Measurements from ENCODE around the gene S100A8.

Gene S100A8

GRCh38 chr1:153392258-153392657 lies 1.4 kb upstream of the S100A8 start:
- peaks cover 27 to 41% of the 10 kb centered on the region in 2 donors for H3K27me3 Mint-ChIP-seq
- H3K36me3 Mint-ChIP-seq: no peaks in the 10 kb centered on the region
- H3K27ac Mint-ChIP-seq: no peak overlapping the region

GRCh38 chr1:153389973-153390879 lies 647 bp downstream of the S100A8 start:
- Mint-ChIP-seq H3K9me3 (no peaks in the 10 kb centered on the region), H3K27me3 (peaks cover 21 to 41% of the 10 kb centered on the region in 2 donors), H3K36me3 (no peaks in the 10 kb centered on the region), H3K4me1 (peaks cover 4 to 5% of the 10 kb centered on the region in 2 donors), H3K27ac (no peak overlapping the region), H3K4me3 (no peak overlapping the region)
- DNase-seq: no peak
- ATAC-seq (replicated peaks): no peak

More at GRCh38 chr1:153392258-153392657, 1.4 kb upstream of the S100A8 start:
- Mint-ChIP-seq H3K4me1 (peaks cover 0 to 1% of the 10 kb centered on the region in 2 donors), H3K4me3 (no peak overlapping the region), H3K9me3 (no peaks in the 10 kb centered on the region)
- ATAC-seq (replicated peaks) (no peak), DNase-seq (no peak)

GRCh38 chr1:153389401-153389800 lies 1.5 kb downstream of the S100A8 start:
- Mint-ChIP-seq H3K9me3 (no peaks in the 10 kb centered on the region), H3K4me3 (no peak overlapping the region), H3K36me3 (no peaks in the 10 kb centered on the region), H3K4me1 (peaks cover 3 to 5% of the 10 kb centered on the region in 2 donors), H3K27me3 (peaks cover 25 to 38% of the 10 kb centered on the region in 2 donors), H3K27ac (no peak overlapping the region)
- no peak for DNase-seq
- ATAC-seq (replicated peaks): no peak

- H3K27me3 Mint-ChIP-seq: peaks cover 16 to 32% of the 10 kb centered on the region in 2 donors
- H3K9me3 Mint-ChIP-seq: peaks cover 0 to under 1% of the 10 kb centered on the region in 2 donors
- no peak for DNase-seq
- peaks cover 3 to 5% of the 10 kb centered on the region in 2 donors for H3K4me1 Mint-ChIP-seq
- no peaks in the 10 kb centered on the region for H3K36me3 Mint-ChIP-seq
- no peak overlapping the region for H3K27ac Mint-ChIP-seq
- no peak for ATAC-seq (replicated peaks)
- no peak overlapping the region for H3K4me3 Mint-ChIP-seq
These were observed 3.1 kb downstream of the S100A8 start for GRCh38 chr1:153387785-153388184.

- no peak for DNase-seq
- H3K9me3 Mint-ChIP-seq: peaks cover 0 to 8% of the 10 kb centered on the region in 2 donors
These were observed 3.9 kb downstream of the S100A8 start for GRCh38 chr1:153387001-153387400.

GRCh38 chr1:153386500-153386901 lies 4.4 kb downstream of the S100A8 start:
- Mint-ChIP-seq H3K4me1 (peaks cover 3 to 5% of the 10 kb centered on the region in 2 donors), H3K27ac (no peak overlapping the region), H3K36me3 (peaks cover 0 to 2% of the 10 kb centered on the region in 2 donors), H3K4me3 (no peak overlapping the region), H3K27me3 (peaks cover 29 to 40% of the 10 kb centered on the region in 2 donors), H3K9me3 (peaks cover 3 to 13% of the 10 kb centered on the region in 2 donors)
- ATAC-seq (replicated peaks): peak in 1 of 2 donors; percentile 14
- no peak for DNase-seq

More at GRCh38 chr1:153387001-153387400, 3.9 kb downstream of the S100A8 start:
- Mint-ChIP-seq H3K27ac (no peak overlapping the region), H3K4me3 (no peak overlapping the region), H3K36me3 (no peaks in the 10 kb centered on the region), H3K27me3 (peaks cover 24 to 38% of the 10 kb centered on the region in 2 donors), H3K4me1 (peaks cover 3 to 5% of the 10 kb centered on the region in 2 donors)
- ATAC-seq (replicated peaks): no peak

GRCh38 chr1:153384958-153385580 lies 5.8 kb downstream of the S100A8 start:
- Mint-ChIP-seq H3K4me1 (peaks cover 3 to 5% of the 10 kb centered on the region in 2 donors), H3K4me3 (no peak overlapping the region), H3K27ac (no peak overlapping the region), H3K36me3 (peaks cover 0 to 2% of the 10 kb centered on the region in 2 donors), H3K27me3 (peaks cover 30 to 38% of the 10 kb centered on the region in 2 donors), H3K9me3 (peaks cover 7 to 18% of the 10 kb centered on the region in 2 donors)
- no peak for DNase-seq
- ATAC-seq (replicated peaks): no peak

- no peak for DNase-seq
- peaks cover 0 to 2% of the 10 kb centered on the region in 2 donors for H3K36me3 Mint-ChIP-seq
- H3K4me1 Mint-ChIP-seq: no peaks in the 10 kb centered on the region
- H3K4me3 Mint-ChIP-seq: no peak overlapping the region
- no peak for ATAC-seq (replicated peaks)
- peaks cover 29 to 49% of the 10 kb centered on the region in 2 donors for H3K27me3 Mint-ChIP-seq
- H3K27ac Mint-ChIP-seq: no peak overlapping the region
- H3K9me3 Mint-ChIP-seq: peaks cover 7 to 18% of the 10 kb centered on the region in 2 donors
These were observed 10.2 kb downstream of the S100A8 start for GRCh38 chr1:153380711-153381110.

- Mint-ChIP-seq H3K36me3 (peaks cover 0 to 2% of the 10 kb centered on the region in 2 donors), H3K9me3 (peaks cover 7 to 18% of the 10 kb centered on the region in 2 donors), H3K27ac (no peak overlapping the region), H3K27me3 (peaks cover 24 to 46% of the 10 kb centered on the region in 2 donors), H3K4me3 (no peak overlapping the region), H3K4me1 (no peaks in the 10 kb centered on the region)
- no peak for ATAC-seq (replicated peaks)
- DNase-seq: no peak
These were observed 11.3 kb downstream of the S100A8 start for GRCh38 chr1:153379591-153379990.

- Mint-ChIP-seq H3K27ac (no peak within 1 kb of the TSS), H3K36me3 (no peaks in the 10 kb centered on the region), H3K4me1 (no peaks in the 10 kb centered on the region), H3K27me3 (peaks cover 15 to 33% of the 10 kb centered on the region in 2 donors), H3K9me3 (no peaks in the 10 kb centered on the region), H3K4me3 (no peak within 1 kb of the TSS)
- no peak for ATAC-seq (replicated peaks)
- no peak for DNase-seq
These were observed 15.4 kb downstream of the S100A8 start, which contains the start of gene S100A12 for GRCh38 chr1:153375511-153375910. S100A12 (minus strand) TSS chr1:153375621; CDS start chr1:153374592, 1,029 bp downstream.

- DNase-seq (no peak), ATAC-seq (replicated peaks) (no peak)
- Mint-ChIP-seq H3K36me3 (no peaks in the 10 kb centered on the region), H3K27ac (no peak overlapping the region), H3K4me1 (no peaks in the 10 kb centered on the region), H3K9me3 (no peaks in the 10 kb centered on the region), H3K27me3 (peaks cover 26 to 34% of the 10 kb centered on the region in 2 donors), H3K4me3 (no peak overlapping the region)
These were observed 16.8 kb downstream of the S100A8 start for GRCh38 chr1:153374071-153374470.

GRCh38 chr1:153372571-153372970 lies 18.3 kb downstream of the S100A8 start:
- H3K27me3 Mint-ChIP-seq: peaks cover 23 to 26% of the 10 kb centered on the region in 2 donors
- no peak overlapping the region for H3K27ac Mint-ChIP-seq
- H3K36me3 Mint-ChIP-seq: no peaks in the 10 kb centered on the region
- no peak overlapping the region for H3K4me3 Mint-ChIP-seq
- ATAC-seq (replicated peaks): no peak
- no peaks in the 10 kb centered on the region for H3K4me1 Mint-ChIP-seq
- DNase-seq: no peak
- H3K9me3 Mint-ChIP-seq: no peaks in the 10 kb centered on the region

GRCh38 chr1:153371231-153371630 lies 19.6 kb downstream of the S100A8 start:
- H3K9me3 Mint-ChIP-seq: no peaks in the 10 kb centered on the region
- H3K27ac Mint-ChIP-seq: no peak overlapping the region
- DNase-seq (no peak), ATAC-seq (replicated peaks) (no peak)
- peaks cover 25% of the 10 kb centered on the region in 2 donors for H3K27me3 Mint-ChIP-seq
- no peaks in the 10 kb centered on the region for H3K36me3 Mint-ChIP-seq
- H3K4me3 Mint-ChIP-seq: no peak overlapping the region
- H3K4me1 Mint-ChIP-seq: no peaks in the 10 kb centered on the region

- H3K27me3 Mint-ChIP-seq: peaks cover 30 to 32% of the 10 kb centered on the region in 2 donors
- no peak for DNase-seq
- H3K27ac Mint-ChIP-seq: no peak overlapping the region
- no peaks in the 10 kb centered on the region for H3K9me3 Mint-ChIP-seq
- no peaks in the 10 kb centered on the region for H3K36me3 Mint-ChIP-seq
- no peak overlapping the region for H3K4me3 Mint-ChIP-seq
- no peak for ATAC-seq (replicated peaks)
- H3K4me1 Mint-ChIP-seq: no peaks in the 10 kb centered on the region
These were observed 20.7 kb downstream of the S100A8 start for GRCh38 chr1:153370146-153370545.
